Gastrocnemius medialis (tissue), 4 donors: Measurements from ENCODE around the gene GSG1L. TPM values are rescaled to one million over a fixed set of nuclear protein-coding genes. Genes with fewer than 3 reads are reported as not detected.

Source experiments
- ATAC-seq, 2 donors: fragments of 150-250 bp; one replicate each; pipeline ENCODE4 v1.9.1; 2016
- DNase-seq, 2 donors: peaks; one replicate each; pipeline ENCODE4 v3.0.0-alpha.2; 2019
- H3K27ac ChIP-seq, 4 donors: fragments of 200-600 bp; sonication (generic); 1 replicate in 1 of 4; 2 replicates in 3 of 4; pipeline ENCODE4 v1.5.1; 2016 to 2018; ENCODE audit warnings: mild to moderate bottlenecking in 2 of 4, moderate library complexity in 1 of 4
- H3K27me3 ChIP-seq, 3 donors: fragments of 200-600 bp; sonication (generic) in 2 of 3; 1 replicate in 1 of 3; 2 replicates in 2 of 3; pipeline versions ENCODE4 v1.5.1 to v1.6.0; 2016 to 2019; ENCODE audit warnings: mild to moderate bottlenecking in 1 of 3, moderate library complexity in 1 of 3
- H3K36me3 ChIP-seq, 2 donors: fragments of 200-600 bp; sonication (generic) in 1 of 2; one replicate each; pipeline ENCODE4 v1.5.1; 2017 to 2018
- H3K4me1 ChIP-seq, 2 donors: fragments of 200-600 bp; sonication (generic) in 1 of 2; one replicate each; pipeline ENCODE4 v1.5.1; 2016 to 2017; ENCODE audit warnings: mild to moderate bottlenecking in 2 of 2
- H3K4me3 ChIP-seq, 4 donors: fragments of 200-600 bp; sonication (generic) in 3 of 4; 1 replicate in 1 of 4; 2 replicates in 3 of 4; pipeline ENCODE4 v1.5.1; 2016 to 2019; ENCODE audit warnings: mild to moderate bottlenecking in 2 of 4
- H3K9me3 ChIP-seq, 3 donors: fragments of 200-600 bp; sonication (generic) in 2 of 3; 1 replicate in 1 of 3; 2 replicates in 2 of 3; pipeline ENCODE4 v1.5.1; 2016 to 2019
- POLR2A ChIP-seq, 2 donors: fragments of 450-650 bp; IDR thresholded peaks; one replicate each; pipeline ENCODE4 v1.6.1; 2017; ENCODE audit warnings: antibody characterized with exemption in 2 of 2, mild to moderate bottlenecking in 2 of 2, moderate library complexity in 2 of 2
- in situ Hi-C, 4 donors: fragments of 200-750 bp; cut with MboI; loops; one replicate each; pipeline versions ENCODE4 v1.15.0 to v1.8.0; 2017; ENCODE audit warnings: low sequenced_read_pairs in 4 of 4
- intact Hi-C: fragments of 100-400 bp; cut with DNase I; formaldehyde crosslinking; loops from one replicate; pipeline ENCODE4 v1.15.1; 2023; ENCODE audit warnings: low total_unique reads
- total RNA-seq, 4 donors: library from RNA; depleted of rRNA; stranded (reverse); fragments of >200 nt; gene quantifications; one replicate each; pipeline versions ENCODE4 v1.1.0 to v1.2.3, GENCODE V29; 2016
- TF ChIP-seq, protein P1 (sequence below), 5 experiments: fragments of 450-650 bp in 3 of 5; fragments of 200-600 bp in 2 of 5; sonication (generic) in 2 of 5; IDR thresholded peaks in 4 of 5; conservative IDR thresholded peaks in 1 of 5; 1 replicate in 4 of 5; 2 replicates in 1 of 5; pipeline ENCODE4 v1.5.1; 2016 to 2019; ENCODE audit warnings: antibody characterized with exemption in 5 of 5, mild to moderate bottlenecking in 3 of 5, moderate library complexity in 3 of 5

Gene GSG1L
- total RNA-seq, 4 donors from 2014 or later = not detected

DNA sequence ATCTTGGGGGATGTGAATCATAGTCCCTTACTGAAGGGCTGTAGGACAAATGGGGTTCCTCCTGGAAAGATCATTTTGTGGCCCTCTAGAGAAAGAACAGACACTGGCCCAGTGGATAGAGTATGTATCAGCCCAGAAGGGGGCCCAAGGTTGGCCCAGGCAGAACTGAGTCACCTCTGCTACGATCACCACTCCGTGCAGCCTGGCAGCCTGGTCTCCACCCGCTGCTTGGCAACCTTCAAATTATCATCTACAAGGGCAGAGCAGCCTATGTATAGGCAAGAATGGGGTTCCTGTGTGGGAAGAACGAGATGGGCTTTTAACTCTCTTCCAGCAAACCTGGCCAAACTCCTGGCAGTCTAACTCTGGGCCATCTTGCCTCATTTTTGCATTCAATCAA, 61.9 kb downstream of the GSG1L start:
- H3K27me3 ChIP-seq = peaks cover 0 to 4% (median 2%) of the 10 kb centered on the region in 3 donors
- H3K27ac ChIP-seq = no peak overlapping the region
- H3K36me3 ChIP-seq = no peaks in the 10 kb centered on the region
- no peak for TF ChIP-seq POLR2A (IDR thresholded peaks at IDR 0.05)
- H3K4me1 ChIP-seq = no peaks in the 10 kb centered on the region
- in situ Hi-C loops = no loop called here
- no peak for DNase-seq
- intact Hi-C loops = no loop called here
- no peaks in the 10 kb centered on the region for H3K9me3 ChIP-seq
- no peak for ATAC-seq
- no peak overlapping the region for H3K4me3 ChIP-seq

DNA sequence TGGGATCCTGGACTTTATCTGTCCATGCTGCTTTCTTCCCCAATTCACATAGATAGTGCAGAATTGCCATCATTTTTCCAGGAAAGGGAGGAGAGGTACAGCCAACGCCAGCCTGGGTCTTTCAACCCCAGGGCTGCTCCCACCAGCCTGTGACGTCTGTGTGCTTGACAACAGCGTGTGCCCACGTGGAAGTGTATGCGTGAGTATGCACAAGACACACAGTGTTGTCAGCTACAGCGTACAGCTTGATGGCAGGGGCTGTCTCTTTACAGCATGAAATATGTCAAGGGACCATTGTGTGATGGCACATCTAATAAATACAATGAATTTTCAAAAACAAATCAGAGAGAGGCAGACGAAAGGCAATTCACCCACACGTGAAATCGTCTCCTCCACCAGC, 62.3 kb downstream of the GSG1L start:
- no peak overlapping the region for H3K4me3 ChIP-seq
- H3K27ac ChIP-seq = no peak overlapping the region
- no peaks in the 10 kb centered on the region for H3K4me1 ChIP-seq
- DNase-seq = no peak
- TF ChIP-seq, protein P1, sequence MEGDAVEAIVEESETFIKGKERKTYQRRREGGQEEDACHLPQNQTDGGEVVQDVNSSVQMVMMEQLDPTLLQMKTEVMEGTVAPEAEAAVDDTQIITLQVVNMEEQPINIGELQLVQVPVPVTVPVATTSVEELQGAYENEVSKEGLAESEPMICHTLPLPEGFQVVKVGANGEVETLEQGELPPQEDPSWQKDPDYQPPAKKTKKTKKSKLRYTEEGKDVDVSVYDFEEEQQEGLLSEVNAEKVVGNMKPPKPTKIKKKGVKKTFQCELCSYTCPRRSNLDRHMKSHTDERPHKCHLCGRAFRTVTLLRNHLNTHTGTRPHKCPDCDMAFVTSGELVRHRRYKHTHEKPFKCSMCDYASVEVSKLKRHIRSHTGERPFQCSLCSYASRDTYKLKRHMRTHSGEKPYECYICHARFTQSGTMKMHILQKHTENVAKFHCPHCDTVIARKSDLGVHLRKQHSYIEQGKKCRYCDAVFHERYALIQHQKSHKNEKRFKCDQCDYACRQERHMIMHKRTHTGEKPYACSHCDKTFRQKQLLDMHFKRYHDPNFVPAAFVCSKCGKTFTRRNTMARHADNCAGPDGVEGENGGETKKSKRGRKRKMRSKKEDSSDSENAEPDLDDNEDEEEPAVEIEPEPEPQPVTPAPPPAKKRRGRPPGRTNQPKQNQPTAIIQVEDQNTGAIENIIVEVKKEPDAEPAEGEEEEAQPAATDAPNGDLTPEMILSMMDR (IDR thresholded peaks at IDR 0.05 in 4 of 5, conservative IDR thresholded peaks at IDR 0.05 in 1 of 5) = no peak
- TF ChIP-seq POLR2A (IDR thresholded peaks at IDR 0.05) = no peak
- H3K36me3 ChIP-seq = no peaks in the 10 kb centered on the region
- H3K9me3 ChIP-seq = no peaks in the 10 kb centered on the region
- peaks cover 0 to 4% (median 0%) of the 10 kb centered on the region in 3 donors for H3K27me3 ChIP-seq
- ATAC-seq = no peak
- in situ Hi-C loops = no loop called here
- intact Hi-C loops = no loop called here

DNA sequence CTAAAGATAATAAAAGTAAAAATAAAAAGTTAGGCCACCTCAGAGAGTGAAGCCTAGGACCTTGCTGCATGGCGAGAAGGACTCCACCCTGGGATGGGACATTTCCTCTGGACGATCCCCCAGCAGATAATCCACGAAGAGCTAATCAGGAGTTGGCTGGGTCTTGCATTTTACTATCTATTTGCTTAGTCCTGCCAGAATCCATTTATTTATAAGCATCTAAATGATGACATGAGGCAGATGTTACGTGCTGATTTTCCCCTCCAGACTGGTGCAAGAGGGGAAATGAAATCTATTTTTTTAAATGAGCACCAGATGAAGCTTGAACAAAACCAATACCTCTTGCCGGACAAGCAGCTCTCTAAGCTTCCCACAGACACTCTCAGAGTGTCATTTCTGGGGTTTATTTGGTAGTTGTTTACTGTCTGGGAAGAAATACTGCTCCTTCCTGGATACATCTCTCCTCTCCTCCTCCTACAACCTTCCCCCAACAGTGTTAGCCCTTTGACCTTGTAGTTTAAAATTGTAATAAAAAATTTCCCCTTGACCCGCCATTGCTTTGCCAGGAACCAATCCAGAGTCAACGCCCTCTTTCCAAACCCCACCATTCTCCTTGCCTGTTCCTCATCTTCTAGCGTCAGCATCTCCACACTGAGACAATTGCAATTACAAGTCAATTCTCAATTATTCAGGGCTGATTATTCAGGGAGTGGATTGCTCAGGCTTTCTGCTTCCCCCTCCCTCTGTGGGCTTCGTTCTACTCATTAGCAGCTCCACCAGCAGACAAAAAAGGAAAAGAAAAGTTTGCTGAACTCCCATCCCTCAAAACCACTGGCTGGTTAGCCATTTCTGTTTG, 63.0 kb downstream of the GSG1L start:
- H3K27me3 ChIP-seq = peaks cover 0 to 4% (median 0%) of the 10 kb centered on the region in 3 donors
- H3K9me3 ChIP-seq = no peaks in the 10 kb centered on the region
- intact Hi-C loops (no loop called here), in situ Hi-C loops (no loop called here)
- no peaks in the 10 kb centered on the region for H3K4me1 ChIP-seq
- H3K4me3 ChIP-seq = no peak overlapping the region
- DNase-seq = no peak
- ATAC-seq = no peak
- no peak overlapping the region for H3K27ac ChIP-seq
- no peak for TF ChIP-seq POLR2A (IDR thresholded peaks at IDR 0.05)
- TF ChIP-seq, protein P1 (IDR thresholded peaks at IDR 0.05 in 4 of 5, conservative IDR thresholded peaks at IDR 0.05 in 1 of 5) = no peak
- H3K36me3 ChIP-seq = no peaks in the 10 kb centered on the region

DNA sequence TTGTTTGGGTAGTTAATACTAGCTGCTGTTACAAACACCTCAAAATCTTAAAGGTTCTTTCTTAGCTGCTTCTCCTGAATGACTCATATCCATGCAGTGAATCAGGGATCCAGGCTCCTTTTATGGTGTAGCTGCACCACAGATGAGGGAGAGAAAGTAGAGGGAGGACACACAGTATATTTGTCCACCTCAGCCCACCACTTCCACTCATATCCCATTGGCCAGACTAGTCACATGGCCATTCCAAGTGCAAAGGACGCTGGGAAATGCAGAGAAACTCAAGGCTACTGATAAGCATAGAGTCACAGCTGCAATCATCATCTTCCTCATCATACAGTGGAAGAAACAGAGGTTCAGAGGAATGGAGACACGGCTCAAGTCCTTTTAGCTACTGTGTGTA, 63.8 kb downstream of the GSG1L start:
- H3K4me1 ChIP-seq = no peaks in the 10 kb centered on the region
- H3K36me3 ChIP-seq = no peaks in the 10 kb centered on the region
- H3K9me3 ChIP-seq = no peaks in the 10 kb centered on the region
- DNase-seq = no peak
- no peak for ATAC-seq
- no peak overlapping the region for H3K27ac ChIP-seq
- in situ Hi-C loops = no loop called here
- TF ChIP-seq POLR2A (IDR thresholded peaks at IDR 0.05) = no peak
- TF ChIP-seq, protein P1 (IDR thresholded peaks at IDR 0.05 in 4 of 5, conservative IDR thresholded peaks at IDR 0.05 in 1 of 5) = no peak
- intact Hi-C loops = no loop called here
- peaks cover 0 to 4% (median 0%) of the 10 kb centered on the region in 3 donors for H3K27me3 ChIP-seq
- H3K4me3 ChIP-seq = no peak overlapping the region

DNA sequence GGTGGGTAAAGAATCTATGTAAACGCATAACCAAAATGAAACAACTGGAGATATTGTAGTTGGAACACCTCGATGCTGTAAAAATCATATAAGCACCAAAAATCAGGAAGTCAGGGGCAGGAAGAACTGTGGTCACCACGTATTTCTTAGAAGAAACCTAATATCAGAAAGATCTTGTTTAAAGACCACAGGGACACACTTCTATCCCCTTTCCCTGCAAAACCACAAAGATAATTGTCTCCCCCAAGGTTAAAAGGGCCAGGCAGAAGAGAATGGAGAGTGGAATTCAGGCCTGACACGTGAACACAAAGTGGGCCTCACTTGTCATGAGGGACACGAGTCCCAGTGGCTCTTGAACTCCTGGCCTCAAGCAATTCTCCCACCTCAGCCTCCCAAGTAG, 68.1 kb downstream of the GSG1L start:
- intact Hi-C loops = no loop called here
- DNase-seq = no peak
- H3K4me1 ChIP-seq = no peaks in the 10 kb centered on the region
- TF ChIP-seq POLR2A (IDR thresholded peaks at IDR 0.05) = no peak
- TF ChIP-seq, protein P1 (IDR thresholded peaks at IDR 0.05 in 4 of 5, conservative IDR thresholded peaks at IDR 0.05 in 1 of 5) = no peak
- H3K9me3 ChIP-seq = no peaks in the 10 kb centered on the region
- H3K27ac ChIP-seq = no peak overlapping the region
- no peaks in the 10 kb centered on the region for H3K36me3 ChIP-seq
- in situ Hi-C loops = no loop called here
- no peak for ATAC-seq
- no peaks in the 10 kb centered on the region for H3K27me3 ChIP-seq
- H3K4me3 ChIP-seq = no peak overlapping the region
